HCT116 (cell line): Measurements from ENCODE around the gene ENOX1. TPM values are rescaled to one million over a fixed set of nuclear protein-coding genes. Genes with fewer than 3 reads are reported as not detected.

ENCODE experiments used
- ATAC-seq: fragments of 200-7000 bp; cut with Tn5 transposase; 2 replicates; pipeline ENCODE4 v1.9.1; 2020; ENCODE audit warnings: mild to moderate bottlenecking, moderate library complexity
- BruUV-seq: library from RNA; stranded (reverse); fragments of 400-500 nt; replicated peaks from 2 replicates; lab custom pipeline; 2021; lab: Mats Ljungman, UMichigan
- CTCF ChIA-PET: fragments of 300-600 bp; sonication (Branson Sonifier 250); formaldehyde crosslinking; loops from one replicate; lab custom pipeline; 2021; ENCODE audit warnings: antibody characterized with exemption; lab: Charles Lee
- POLR2A ChIA-PET: fragments of 300-600, 350-600 bp; sonication (Branson Sonifier 250); formaldehyde crosslinking; loops from one replicate; lab custom pipeline; 2021; ENCODE audit warnings: antibody characterized with exemption; lab: Charles Lee
- RAD21 ChIA-PET, 2 experiments: fragments of 300-600 bp; sonication (Branson Sonifier 250); formaldehyde crosslinking; loops; one replicate each; lab custom pipeline; 2023; ENCODE audit warnings: low total read pairs in 2 of 2; ENCODE audit not compliant: uncharacterized antibody in 2 of 2, unreplicated experiment in 2 of 2, low non-redundant PET in 1 of 2; lab: Charles Lee
- DNase-seq: peaks from one replicate; pipeline ENCODE4 v3.0.0-alpha.2; 2010; ENCODE audit warnings: low read depth, low spot score
- H2AFZ ChIP-seq: fragments of 200-600 bp; shearing (Covaris generic), sonication (generic); 2 replicates; pipeline ENCODE4 v1.6.1; 2017; ENCODE audit warnings: low read depth, mixed run types, mixed read lengths, antibody characterized with exemption, low read length; ENCODE audit not compliant: poor library complexity, severe bottlenecking
- H3K27ac ChIP-seq: 2 replicates; pipeline ENCODE4 v1.5.1; 2012; ENCODE audit warnings: low read depth, low read length
- H3K27me3 ChIP-seq: fragments of 200-600 bp; sonication (generic); 2 replicates; pipeline ENCODE4 v1.6.1; 2016; ENCODE audit warnings: mixed run types, low read length, mixed read lengths; ENCODE audit not compliant: insufficient read depth
- H3K36me3 ChIP-seq, 2 experiments: fragments of 200-500 bp in 1 of 2; fragments of 200-600 bp in 1 of 2; sonication (Bioruptor generic) in 1 of 2; sonication (generic) in 1 of 2; 2 replicates each; pipeline versions ENCODE4 v1.5.1 to v1.6.1; 2014 to 2016; ENCODE audit warnings: low read length in 2 of 2, inconsistent platforms in 1 of 2, mixed read lengths in 1 of 2, mixed run types in 1 of 2; ENCODE audit not compliant: insufficient read depth in 2 of 2, control insufficient read depth in 1 of 2
- H3K4me1 ChIP-seq, 2 experiments: fragments of 200-600 bp in 1 of 2; sonication (generic) in 1 of 2; 2 replicates each; pipeline versions ENCODE4 v1.5.1 to v1.6.1; 2012 to 2017; ENCODE audit warnings: low read length in 2 of 2, inconsistent platforms in 1 of 2, mild to moderate bottlenecking in 1 of 2, mixed read lengths in 1 of 2, mixed run types in 1 of 2, moderate library complexity in 1 of 2; ENCODE audit not compliant: insufficient read depth in 2 of 2, control insufficient read depth in 1 of 2
- H3K4me2 ChIP-seq: fragments of 200-600 bp; sonication (generic); 2 replicates; pipeline ENCODE4 v1.6.1; 2017; ENCODE audit warnings: mixed run types, low read length, mixed read lengths
- H3K4me3 ChIP-seq, 2 experiments: fragments of 200-600 bp in 1 of 2; sonication (generic) in 1 of 2; replicated peaks in 1 of 2; 2 replicates each; pipeline ENCODE4 v1.5.1; 2011 to 2016; ENCODE audit warnings: low read length in 2 of 2, control low read depth in 1 of 2, low read depth in 1 of 2, mild to moderate bottlenecking in 1 of 2, mixed read lengths in 1 of 2, mixed run types in 1 of 2
- H3K79me2 ChIP-seq: fragments of 200-600 bp; sonication (generic); 2 replicates; pipeline ENCODE4 v1.6.1; 2017; ENCODE audit warnings: mild to moderate bottlenecking, mixed run types, low read length, moderate library complexity, mixed read lengths; ENCODE audit not compliant: insufficient read depth
- H3K9ac ChIP-seq: fragments of 200-600 bp; sonication (generic); 2 replicates; pipeline ENCODE4 v1.6.1; 2016; ENCODE audit warnings: low read length, mixed read lengths
- H3K9me2 ChIP-seq: fragments of 200-600 bp; sonication (generic), shearing (Covaris generic); 2 replicates; pipeline ENCODE4 v1.6.1; 2017; ENCODE audit warnings: mixed run types, mild to moderate bottlenecking, moderate library complexity; ENCODE audit not compliant: insufficient read depth
- H3K9me3 ChIP-seq, 2 experiments: fragments of 200-500 bp in 1 of 2; fragments of 200-600 bp in 1 of 2; sonication (Bioruptor generic) in 1 of 2; sonication (generic) in 1 of 2; 2 replicates each; pipeline ENCODE4 v1.6.1; 2014 to 2017; ENCODE audit warnings: low read length in 2 of 2, mixed read lengths in 2 of 2, inconsistent platforms in 1 of 2, low read depth in 1 of 2, mild to moderate bottlenecking in 1 of 2, mixed run types in 1 of 2, moderate library complexity in 1 of 2; ENCODE audit not compliant: control insufficient read depth in 1 of 2, insufficient read depth in 1 of 2
- H4K20me1 ChIP-seq: fragments of 200-600 bp; sonication (generic), shearing (Covaris generic); 2 replicates; pipeline ENCODE4 v1.6.1; 2017; ENCODE audit warnings: mixed run types, mild to moderate bottlenecking, moderate library complexity; ENCODE audit not compliant: insufficient read depth
- EZH2 ChIP-seq: fragments of 200-600 bp; sonication (generic); IDR thresholded peaks from 2 replicates; pipeline ENCODE4 v1.6.1; 2017; ENCODE audit warnings: antibody characterized with exemption, mixed run types
- JUND ChIP-seq: IDR thresholded peaks from 2 replicates; pipeline ENCODE4 v1.6.1; 2012
- SP1 ChIP-seq: IDR thresholded peaks from 2 replicates; pipeline ENCODE4 v1.6.1; 2012; ENCODE audit warnings: low read depth
- SRF ChIP-seq: IDR thresholded peaks from 2 replicates; pipeline ENCODE4 v1.6.1; 2012; ENCODE audit warnings: low read depth
- intact Hi-C: fragments of 100-400 bp; cut with micrococcal nuclease; formaldehyde crosslinking; loops from 2 replicates; pipeline ENCODE4 v1.10.0; 2022
- total RNA-seq: library from RNA; stranded (reverse); gene quantifications from one replicate; pipeline ENCODE4 v1.2.1, GENCODE V29; 2021; ENCODE audit not compliant: unreplicated experiment
- TF ChIP-seq, protein P1 (sequence below): IDR thresholded peaks from 2 replicates; pipeline ENCODE4 v1.6.1; 2012
- TF ChIP-seq, protein P2 (sequence below): IDR thresholded peaks from 2 replicates; pipeline ENCODE4 v1.6.1; 2012; ENCODE audit warnings: low read depth
- TF ChIP-seq, protein P3 (sequence below): IDR thresholded peaks from 2 replicates; pipeline ENCODE4 v1.6.1; 2012

The ENOX1 gene
- total RNA-seq, 1 experiment from 2014 or later, result 4.5 TPM

DNA sequence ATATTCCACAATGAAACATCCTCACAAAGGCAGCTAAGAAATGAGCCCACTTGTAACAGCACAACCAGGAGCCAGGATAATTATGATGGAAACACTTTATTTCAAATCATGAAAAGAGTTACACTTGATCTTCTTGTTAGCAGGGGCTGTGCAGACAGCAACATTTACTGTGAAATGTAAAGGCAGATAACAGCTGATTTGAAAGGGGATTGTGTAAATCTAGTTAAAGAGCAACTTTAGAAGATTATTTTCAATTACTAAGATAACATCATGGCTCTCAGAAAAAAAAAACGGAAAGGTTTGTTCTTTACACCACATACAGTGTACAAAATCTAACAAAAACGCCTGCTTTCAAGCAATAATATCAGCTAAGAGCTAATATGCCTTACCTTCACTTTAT, 22.4 kb downstream of the ENOX1 start (continued):
- TF ChIP-seq, protein P1, sequence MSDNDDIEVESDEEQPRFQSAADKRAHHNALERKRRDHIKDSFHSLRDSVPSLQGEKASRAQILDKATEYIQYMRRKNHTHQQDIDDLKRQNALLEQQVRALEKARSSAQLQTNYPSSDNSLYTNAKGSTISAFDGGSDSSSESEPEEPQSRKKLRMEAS, result no peak
- TF ChIP-seq, protein P2, sequence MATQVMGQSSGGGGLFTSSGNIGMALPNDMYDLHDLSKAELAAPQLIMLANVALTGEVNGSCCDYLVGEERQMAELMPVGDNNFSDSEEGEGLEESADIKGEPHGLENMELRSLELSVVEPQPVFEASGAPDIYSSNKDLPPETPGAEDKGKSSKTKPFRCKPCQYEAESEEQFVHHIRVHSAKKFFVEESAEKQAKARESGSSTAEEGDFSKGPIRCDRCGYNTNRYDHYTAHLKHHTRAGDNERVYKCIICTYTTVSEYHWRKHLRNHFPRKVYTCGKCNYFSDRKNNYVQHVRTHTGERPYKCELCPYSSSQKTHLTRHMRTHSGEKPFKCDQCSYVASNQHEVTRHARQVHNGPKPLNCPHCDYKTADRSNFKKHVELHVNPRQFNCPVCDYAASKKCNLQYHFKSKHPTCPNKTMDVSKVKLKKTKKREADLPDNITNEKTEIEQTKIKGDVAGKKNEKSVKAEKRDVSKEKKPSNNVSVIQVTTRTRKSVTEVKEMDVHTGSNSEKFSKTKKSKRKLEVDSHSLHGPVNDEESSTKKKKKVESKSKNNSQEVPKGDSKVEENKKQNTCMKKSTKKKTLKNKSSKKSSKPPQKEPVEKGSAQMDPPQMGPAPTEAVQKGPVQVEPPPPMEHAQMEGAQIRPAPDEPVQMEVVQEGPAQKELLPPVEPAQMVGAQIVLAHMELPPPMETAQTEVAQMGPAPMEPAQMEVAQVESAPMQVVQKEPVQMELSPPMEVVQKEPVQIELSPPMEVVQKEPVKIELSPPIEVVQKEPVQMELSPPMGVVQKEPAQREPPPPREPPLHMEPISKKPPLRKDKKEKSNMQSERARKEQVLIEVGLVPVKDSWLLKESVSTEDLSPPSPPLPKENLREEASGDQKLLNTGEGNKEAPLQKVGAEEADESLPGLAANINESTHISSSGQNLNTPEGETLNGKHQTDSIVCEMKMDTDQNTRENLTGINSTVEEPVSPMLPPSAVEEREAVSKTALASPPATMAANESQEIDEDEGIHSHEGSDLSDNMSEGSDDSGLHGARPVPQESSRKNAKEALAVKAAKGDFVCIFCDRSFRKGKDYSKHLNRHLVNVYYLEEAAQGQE, result no peak
- TF ChIP-seq EZH2 (no peak), JUND (no peak), SP1 (no peak)

DNA sequence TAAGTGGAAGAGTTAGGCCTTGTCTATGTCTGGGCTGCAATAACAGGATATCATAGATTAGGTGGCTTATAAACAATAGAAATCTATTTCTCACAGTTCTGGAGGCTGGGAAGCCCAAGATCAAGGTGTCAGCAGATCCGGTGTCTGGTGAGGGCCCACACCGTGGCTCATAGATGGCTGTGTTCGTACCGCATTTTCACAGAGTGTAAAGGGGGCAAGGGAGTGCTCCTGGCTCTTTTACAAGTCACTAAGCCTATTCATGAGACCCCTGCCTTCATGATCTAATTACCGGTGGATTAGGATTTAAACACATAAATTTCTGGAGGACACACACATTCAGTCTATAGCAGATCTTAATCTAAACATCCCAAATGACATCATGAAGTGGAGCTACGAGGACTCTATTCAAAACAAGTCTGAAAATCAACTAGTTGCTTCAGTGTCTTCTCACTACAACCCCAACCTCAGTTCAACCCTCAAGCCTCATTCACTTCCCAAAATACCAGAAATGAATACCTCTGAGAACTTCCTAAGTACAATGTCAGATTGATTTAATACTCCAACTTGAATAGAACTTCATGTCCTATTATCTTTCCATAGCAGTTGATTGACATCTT, 23.5 kb downstream of the ENOX1 start:
- H3K27me3 ChIP-seq, result peaks cover 4% of the 10 kb centered on the region
- no peak overlapping the region for H2AFZ ChIP-seq
- no peaks in the 10 kb centered on the region for H3K9me3 ChIP-seq
- no TSS peak for BruUV-seq
- H3K4me1 ChIP-seq, result no peaks in the 10 kb centered on the region
- no peak overlapping the region for H3K9ac ChIP-seq
- DNase-seq, result no peak
- H3K4me2 ChIP-seq, result no peak overlapping the region
- H3K79me2 ChIP-seq, result no peaks in the 10 kb centered on the region
- POLR2A ChIA-PET, result no interaction called here
- TF ChIP-seq, protein P3, sequence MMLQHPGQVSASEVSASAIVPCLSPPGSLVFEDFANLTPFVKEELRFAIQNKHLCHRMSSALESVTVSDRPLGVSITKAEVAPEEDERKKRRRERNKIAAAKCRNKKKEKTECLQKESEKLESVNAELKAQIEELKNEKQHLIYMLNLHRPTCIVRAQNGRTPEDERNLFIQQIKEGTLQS, result no peak
- no peak for TF ChIP-seq SRF
- intact Hi-C loops, result no loop called here
- ATAC-seq, result no peak
- no peaks in the 10 kb centered on the region for H4K20me1 ChIP-seq
- H3K9me2 ChIP-seq, result no peaks in the 10 kb centered on the region
- CTCF ChIA-PET, result no interaction called here
- H3K4me3 ChIP-seq, result no peak overlapping the region
- RAD21 ChIA-PET, result no interaction called here
- no peak overlapping the region for H3K27ac ChIP-seq
- no peaks in the 10 kb centered on the region for H3K36me3 ChIP-seq
